Mammary epithelial cell (primary cell): ENCODE results near the gene KLHL15.

ENCODE experiments used
- EZH2 ChIP-seq: IDR thresholded peaks from 2 replicates; pipeline ENCODE4 v1.6.1; 2012; ENCODE audit warnings: low read length, inconsistent platforms, borderline replicate concordance
- TF ChIP-seq, protein P1 (sequence below), 2 donors: IDR thresholded peaks in 1 of 2; conservative IDR thresholded peaks in 1 of 2; 2 replicates each; pipeline ENCODE4 v1.5.1; 2011 to 2012; ENCODE audit warnings: inconsistent platforms in 2 of 2, low read length in 2 of 2, mild to moderate bottlenecking in 2 of 2, control low read depth in 1 of 2, low read depth in 1 of 2; ENCODE audit not compliant: insufficient read depth in 1 of 2; ENCODE audit errors: extremely low read depth in 1 of 2

DNA sequence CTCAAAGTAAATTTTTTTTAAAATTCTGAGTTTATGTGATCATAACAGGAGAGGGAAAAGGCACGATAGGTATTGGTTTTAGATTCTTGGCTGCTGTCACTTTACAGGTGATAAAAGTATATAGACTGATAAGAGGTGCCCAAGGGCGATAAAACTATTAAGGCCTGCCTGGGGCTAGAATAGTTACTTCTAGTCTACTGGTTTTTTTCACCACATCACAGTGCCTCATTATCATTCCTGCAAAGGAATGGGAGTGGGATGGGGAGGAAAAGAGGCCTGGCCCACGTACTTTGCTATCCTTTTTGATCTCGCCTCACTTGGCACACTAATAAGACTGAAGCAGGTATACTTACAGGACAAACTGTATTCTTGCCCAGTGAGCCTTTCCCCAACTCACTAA, 72.6 kb downstream of the KLHL15 start:
- TF ChIP-seq, protein P1, sequence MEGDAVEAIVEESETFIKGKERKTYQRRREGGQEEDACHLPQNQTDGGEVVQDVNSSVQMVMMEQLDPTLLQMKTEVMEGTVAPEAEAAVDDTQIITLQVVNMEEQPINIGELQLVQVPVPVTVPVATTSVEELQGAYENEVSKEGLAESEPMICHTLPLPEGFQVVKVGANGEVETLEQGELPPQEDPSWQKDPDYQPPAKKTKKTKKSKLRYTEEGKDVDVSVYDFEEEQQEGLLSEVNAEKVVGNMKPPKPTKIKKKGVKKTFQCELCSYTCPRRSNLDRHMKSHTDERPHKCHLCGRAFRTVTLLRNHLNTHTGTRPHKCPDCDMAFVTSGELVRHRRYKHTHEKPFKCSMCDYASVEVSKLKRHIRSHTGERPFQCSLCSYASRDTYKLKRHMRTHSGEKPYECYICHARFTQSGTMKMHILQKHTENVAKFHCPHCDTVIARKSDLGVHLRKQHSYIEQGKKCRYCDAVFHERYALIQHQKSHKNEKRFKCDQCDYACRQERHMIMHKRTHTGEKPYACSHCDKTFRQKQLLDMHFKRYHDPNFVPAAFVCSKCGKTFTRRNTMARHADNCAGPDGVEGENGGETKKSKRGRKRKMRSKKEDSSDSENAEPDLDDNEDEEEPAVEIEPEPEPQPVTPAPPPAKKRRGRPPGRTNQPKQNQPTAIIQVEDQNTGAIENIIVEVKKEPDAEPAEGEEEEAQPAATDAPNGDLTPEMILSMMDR (conservative IDR thresholded peaks at IDR 0.05 in 1 of 2, IDR thresholded peaks at IDR 0.05 in 1 of 2; ENCODE audit: extremely low read depth in 1 of 2, insufficient read depth in 1 of 2, low read depth in 1 of 2, low read length in 2 of 2) = no peak
- TF ChIP-seq EZH2 = no peak
